Astrocyte (in vitro differentiated cells and primary cell): ENCODE results near the gene ZNF613. TPM values are rescaled to one million over a fixed set of nuclear protein-coding genes. Genes with fewer than 3 reads are reported as not detected.

Source experiments
- DNase-seq: peaks from one replicate; pipeline ENCODE4 v3.0.0-alpha.2; 2010; ENCODE audit warnings: low read depth
- FAIRE-seq: peaks from 2 replicates; lab custom pipeline; 2011; peaks lifted over from hg19 to GRCh38; lab: Jason Lieb, UNC
- H2AFZ ChIP-seq: 2 replicates; pipeline ENCODE4 v1.6.0; 2012; ENCODE audit warnings: low read depth, low read length, inconsistent platforms
- H3K27ac ChIP-seq: 2 replicates; pipeline ENCODE4 v1.5.1; 2011; ENCODE audit warnings: low read depth, low read length, inconsistent platforms
- H3K27me3 ChIP-seq: 2 replicates; pipeline ENCODE4 v1.6.0; 2011; ENCODE audit warnings: low read length, inconsistent platforms; ENCODE audit not compliant: insufficient read depth
- H3K36me3 ChIP-seq: 2 replicates; pipeline ENCODE4 v1.5.1; 2011; ENCODE audit warnings: low read length, inconsistent platforms; ENCODE audit not compliant: insufficient read depth
- H3K4me1 ChIP-seq: 2 replicates; pipeline ENCODE4 v1.5.1; 2011; ENCODE audit warnings: low read length, inconsistent platforms; ENCODE audit not compliant: insufficient read depth
- H3K4me2 ChIP-seq: 2 replicates; pipeline ENCODE4 v1.6.0; 2012; ENCODE audit warnings: low read length, inconsistent platforms
- H3K4me3 ChIP-seq: 2 replicates; pipeline ENCODE4 v1.5.1; 2011; ENCODE audit warnings: low read depth, mild to moderate bottlenecking, low read length, inconsistent platforms; ENCODE audit not compliant: insufficient read depth
- H3K79me2 ChIP-seq: 2 replicates; pipeline ENCODE4 v1.6.0; 2012; ENCODE audit warnings: mild to moderate bottlenecking, low read length, inconsistent platforms; ENCODE audit not compliant: insufficient read depth
- H3K9ac ChIP-seq: 2 replicates; pipeline ENCODE4 v1.6.0; 2012; ENCODE audit warnings: mild to moderate bottlenecking, low read length, inconsistent platforms
- H3K9me3 ChIP-seq: 2 replicates; pipeline ENCODE4 v1.5.1; 2012; ENCODE audit warnings: low read depth, mild to moderate bottlenecking, low read length, inconsistent platforms; ENCODE audit not compliant: insufficient read depth
- H4K20me1 ChIP-seq: 2 replicates; pipeline ENCODE4 v1.6.0; 2012; ENCODE audit warnings: low read length, inconsistent platforms; ENCODE audit not compliant: insufficient read depth
- H3K27ac Mint-ChIP-seq: one replicate; pipeline ENCODE4 v1.8.0; 2021; ENCODE audit warnings: mild to moderate bottlenecking, mixed read lengths; ENCODE audit not compliant: unreplicated experiment
- H3K27me3 Mint-ChIP-seq: one replicate; pipeline ENCODE4 v1.8.0; 2021; ENCODE audit warnings: low read depth, mixed read lengths; ENCODE audit not compliant: unreplicated experiment
- H3K36me3 Mint-ChIP-seq: one replicate; pipeline ENCODE4 v1.8.0; 2021; ENCODE audit warnings: low read depth, mixed read lengths; ENCODE audit not compliant: unreplicated experiment
- H3K4me1 Mint-ChIP-seq: one replicate; pipeline ENCODE4 v1.8.0; 2021; ENCODE audit warnings: low read depth, mixed read lengths; ENCODE audit not compliant: unreplicated experiment
- H3K4me3 Mint-ChIP-seq: one replicate; pipeline ENCODE4 v1.8.0; 2021; ENCODE audit warnings: mild to moderate bottlenecking, moderate library complexity, mixed read lengths; ENCODE audit not compliant: unreplicated experiment
- H3K9me3 Mint-ChIP-seq: one replicate; pipeline ENCODE4 v1.8.0; 2021; ENCODE audit warnings: mild to moderate bottlenecking, mixed read lengths; ENCODE audit not compliant: unreplicated experiment
- CTCF ChIP-seq: IDR thresholded peaks from 2 replicates; pipeline ENCODE4 v1.5.1; 2011; ENCODE audit warnings: low read depth, mild to moderate bottlenecking, inconsistent platforms, low read length, moderate library complexity; ENCODE audit not compliant: insufficient read depth
- EZH2 ChIP-seq: IDR thresholded peaks from 2 replicates; pipeline ENCODE4 v1.6.1; 2012; ENCODE audit warnings: mild to moderate bottlenecking, low read length, inconsistent platforms; ENCODE audit not compliant: insufficient read depth
- total RNA-seq: library from RNA; stranded (reverse); gene quantifications from 2 replicates; pipeline ENCODE4 v1.2.1, GENCODE V29; 2021

Gene ZNF613
- total RNA-seq, 1 donor from 2014 or later = 7.2 TPM

GRCh38 chr19:51891193-51891747 is 36.0 kb upstream of the ZNF613 start:
- Mint-ChIP-seq H3K27ac (no peak overlapping the region), H3K9me3 (peaks cover 61% of the 10 kb centered on the region), H3K4me1 (no peaks in the 10 kb centered on the region), H3K36me3 (peaks cover 69% of the 10 kb centered on the region), H3K4me3 (no peak overlapping the region), H3K27me3 (no peaks in the 10 kb centered on the region)
- no peaks in the 10 kb centered on the region for H4K20me1 ChIP-seq
- H3K9ac ChIP-seq = no peak overlapping the region
- H3K4me3 ChIP-seq = no peak overlapping the region
- H2AFZ ChIP-seq = no peak overlapping the region
- H3K4me2 ChIP-seq = no peak overlapping the region
- H3K79me2 ChIP-seq = no peaks in the 10 kb centered on the region
- FAIRE-seq (no peak), DNase-seq (no peak)
- H3K27me3 ChIP-seq = no peaks in the 10 kb centered on the region
- peaks cover 41% of the 10 kb centered on the region for H3K9me3 ChIP-seq
- TF ChIP-seq CTCF (no peak), EZH2 (no peak)
- no peak overlapping the region for H3K27ac ChIP-seq
- H3K36me3 ChIP-seq = peaks cover 45% of the 10 kb centered on the region
- peaks cover 4% of the 10 kb centered on the region for H3K4me1 ChIP-seq

- H3K4me1 Mint-ChIP-seq = no peaks in the 10 kb centered on the region
- peaks cover 36% of the 10 kb centered on the region for H3K9me3 Mint-ChIP-seq
- H3K4me3 ChIP-seq = no peak overlapping the region
- peaks cover 19% of the 10 kb centered on the region for H3K9me3 ChIP-seq
- H4K20me1 ChIP-seq = peaks cover 7% of the 10 kb centered on the region
- DNase-seq = no peak
- no peak overlapping the region for H3K9ac ChIP-seq
- H3K27ac Mint-ChIP-seq = no peak overlapping the region
- no peaks in the 10 kb centered on the region for H3K27me3 Mint-ChIP-seq
- FAIRE-seq = no peak
- no peak overlapping the region for H3K4me2 ChIP-seq
- no peak overlapping the region for H3K4me3 Mint-ChIP-seq
- H3K4me1 ChIP-seq = no peaks in the 10 kb centered on the region
- TF ChIP-seq CTCF (no peak), EZH2 (no peak)
- peaks cover 57% of the 10 kb centered on the region for H3K79me2 ChIP-seq
- H3K27me3 ChIP-seq = no peaks in the 10 kb centered on the region
- peaks cover 35% of the 10 kb centered on the region for H3K36me3 Mint-ChIP-seq
- H2AFZ ChIP-seq = no peak overlapping the region
- peaks cover 18% of the 10 kb centered on the region for H3K36me3 ChIP-seq
- no peak overlapping the region for H3K27ac ChIP-seq
These were observed 25.4 kb upstream of the ZNF613 start for GRCh38 chr19:51901860-51902259.

- H3K27me3 ChIP-seq = no peaks in the 10 kb centered on the region
- H3K9me3 ChIP-seq = peaks cover 16% of the 10 kb centered on the region
- no peaks in the 10 kb centered on the region for H3K4me1 ChIP-seq
- Mint-ChIP-seq H3K9me3 (peaks cover 41% of the 10 kb centered on the region), H3K27me3 (no peaks in the 10 kb centered on the region), H3K27ac (peak overlapping the region; percentile 41), H3K4me3 (peak overlapping the region; percentile 100), H3K36me3 (peaks cover 22% of the 10 kb centered on the region), H3K4me1 (no peaks in the 10 kb centered on the region)
- no peak for DNase-seq
- peaks cover 15% of the 10 kb centered on the region for H3K36me3 ChIP-seq
- peak overlapping the region; percentile 98 for H3K4me3 ChIP-seq
- no peak overlapping the region for H2AFZ ChIP-seq
- H4K20me1 ChIP-seq = peaks cover 7% of the 10 kb centered on the region
- H3K79me2 ChIP-seq = peaks cover 57% of the 10 kb centered on the region
- peak overlapping the region; percentile 98 for H3K4me2 ChIP-seq
- no peak for FAIRE-seq
- no peak overlapping the region for H3K9ac ChIP-seq
- TF ChIP-seq EZH2 (no peak), CTCF (no peak)
- H3K27ac ChIP-seq = no peak overlapping the region
These were observed 24.1 kb upstream of the ZNF613 start for GRCh38 chr19:51903192-51903591.
